Nephron progenitor cell (in vitro differentiated cells): ENCODE results near the gene FAM216B.

Experiments
- DNase-seq: peaks from one replicate; pipeline ENCODE4 v3.0.0; 2021
- H3K27ac Mint-ChIP-seq: 2 replicates; pipeline ENCODE4 v1.8.0; 2021; ENCODE audit warnings: mild to moderate bottlenecking, moderate library complexity, mixed read lengths
- H3K27me3 Mint-ChIP-seq: 2 replicates; pipeline ENCODE4 v1.8.0; 2021; ENCODE audit warnings: mild to moderate bottlenecking, low read depth, mixed read lengths; ENCODE audit not compliant: poor library complexity
- H3K36me3 Mint-ChIP-seq: 2 replicates; pipeline ENCODE4 v1.8.0; 2021; ENCODE audit warnings: low read depth, mixed read lengths
- H3K4me1 Mint-ChIP-seq: 2 replicates; pipeline ENCODE4 v1.8.0; 2021; ENCODE audit warnings: mixed read lengths
- H3K4me3 Mint-ChIP-seq: 2 replicates; pipeline ENCODE4 v1.8.0; 2021; ENCODE audit warnings: mild to moderate bottlenecking, moderate library complexity, mixed read lengths
- H3K9me3 Mint-ChIP-seq: 2 replicates; pipeline ENCODE4 v1.8.0; 2021; ENCODE audit warnings: mild to moderate bottlenecking, moderate library complexity, mixed read lengths
- TF ChIP-seq, protein P1 (sequence below): fragments of 200-600 bp; sonication (generic); IDR thresholded peaks from 2 replicates; pipeline ENCODE4 v1.5.0; 2021; ENCODE audit warnings: antibody characterized with exemption

Gene FAM216B

DNA sequence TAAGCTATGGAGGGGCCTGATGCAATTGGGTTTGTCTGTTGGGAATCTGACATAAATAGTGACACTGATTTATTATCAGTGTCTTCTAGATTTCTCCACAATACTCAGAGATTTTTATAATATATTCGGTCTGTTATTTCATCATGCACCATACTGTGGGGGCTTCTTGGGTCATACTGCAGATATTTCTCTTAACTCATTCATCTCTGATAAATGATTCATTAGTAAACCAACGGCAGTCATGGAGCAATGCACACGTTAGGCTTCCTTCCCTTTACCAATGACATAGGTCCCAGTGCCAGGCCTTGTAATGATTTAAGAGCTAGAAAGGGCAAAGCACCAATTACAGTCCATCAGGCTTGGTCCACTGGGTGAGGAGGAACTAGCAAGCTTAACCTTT, 53.6 kb downstream of the FAM216B start:
- Mint-ChIP-seq H3K27ac (no peak overlapping the region), H3K27me3 (peaks cover 12% of the 10 kb centered on the region), H3K9me3 (no peaks in the 10 kb centered on the region), H3K4me1 (peaks cover 20% of the 10 kb centered on the region), H3K36me3 (no peaks in the 10 kb centered on the region), H3K4me3 (no peak overlapping the region)
- TF ChIP-seq, protein P1, sequence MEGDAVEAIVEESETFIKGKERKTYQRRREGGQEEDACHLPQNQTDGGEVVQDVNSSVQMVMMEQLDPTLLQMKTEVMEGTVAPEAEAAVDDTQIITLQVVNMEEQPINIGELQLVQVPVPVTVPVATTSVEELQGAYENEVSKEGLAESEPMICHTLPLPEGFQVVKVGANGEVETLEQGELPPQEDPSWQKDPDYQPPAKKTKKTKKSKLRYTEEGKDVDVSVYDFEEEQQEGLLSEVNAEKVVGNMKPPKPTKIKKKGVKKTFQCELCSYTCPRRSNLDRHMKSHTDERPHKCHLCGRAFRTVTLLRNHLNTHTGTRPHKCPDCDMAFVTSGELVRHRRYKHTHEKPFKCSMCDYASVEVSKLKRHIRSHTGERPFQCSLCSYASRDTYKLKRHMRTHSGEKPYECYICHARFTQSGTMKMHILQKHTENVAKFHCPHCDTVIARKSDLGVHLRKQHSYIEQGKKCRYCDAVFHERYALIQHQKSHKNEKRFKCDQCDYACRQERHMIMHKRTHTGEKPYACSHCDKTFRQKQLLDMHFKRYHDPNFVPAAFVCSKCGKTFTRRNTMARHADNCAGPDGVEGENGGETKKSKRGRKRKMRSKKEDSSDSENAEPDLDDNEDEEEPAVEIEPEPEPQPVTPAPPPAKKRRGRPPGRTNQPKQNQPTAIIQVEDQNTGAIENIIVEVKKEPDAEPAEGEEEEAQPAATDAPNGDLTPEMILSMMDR = no peak
- DNase-seq = no peak

DNA sequence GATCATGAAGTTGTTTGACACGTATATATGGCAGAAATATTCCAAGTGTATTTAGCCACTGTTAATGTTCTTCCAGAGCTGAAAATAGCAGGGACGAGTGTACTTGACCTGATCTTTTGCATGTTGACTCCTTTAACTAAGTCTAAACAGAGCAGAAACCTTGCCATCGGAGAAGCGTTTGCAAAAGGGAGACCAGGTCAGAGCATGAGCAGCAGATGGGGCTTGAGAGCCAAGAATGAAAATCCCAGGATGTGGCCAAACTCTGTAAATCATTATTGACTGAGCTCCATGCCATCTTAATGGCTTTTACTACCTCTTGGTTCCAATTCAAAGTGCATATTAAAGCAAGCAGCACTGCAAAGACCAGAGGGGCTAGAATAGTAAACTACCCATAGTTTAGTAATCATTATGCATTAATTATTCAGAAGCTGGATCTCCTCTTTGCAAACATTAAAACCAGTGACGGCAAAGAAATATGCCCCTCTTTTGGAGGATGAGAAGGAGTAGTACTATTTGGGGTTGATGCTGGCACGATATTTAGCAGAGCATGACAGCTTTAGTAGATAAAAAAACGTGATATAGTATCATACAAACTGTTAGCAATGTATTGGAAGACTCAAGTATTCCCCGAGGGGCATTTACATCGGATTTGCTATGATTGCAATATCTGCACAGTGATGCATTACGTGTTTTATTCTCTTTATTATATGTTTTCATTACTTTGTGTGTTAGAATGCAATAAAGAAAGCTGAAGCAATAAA, 55.7 kb downstream of the FAM216B start:
- H3K27ac Mint-ChIP-seq = no peak overlapping the region
- no peaks in the 10 kb centered on the region for H3K36me3 Mint-ChIP-seq
- H3K4me1 Mint-ChIP-seq = peaks cover 29% of the 10 kb centered on the region
- peaks cover 12% of the 10 kb centered on the region for H3K27me3 Mint-ChIP-seq
- H3K4me3 Mint-ChIP-seq = no peak overlapping the region
- no peak for DNase-seq
- no peaks in the 10 kb centered on the region for H3K9me3 Mint-ChIP-seq
- TF ChIP-seq, protein P1 = no peak
